ENCODE data around the gene AUP1.

Gene AUP1

DNA sequence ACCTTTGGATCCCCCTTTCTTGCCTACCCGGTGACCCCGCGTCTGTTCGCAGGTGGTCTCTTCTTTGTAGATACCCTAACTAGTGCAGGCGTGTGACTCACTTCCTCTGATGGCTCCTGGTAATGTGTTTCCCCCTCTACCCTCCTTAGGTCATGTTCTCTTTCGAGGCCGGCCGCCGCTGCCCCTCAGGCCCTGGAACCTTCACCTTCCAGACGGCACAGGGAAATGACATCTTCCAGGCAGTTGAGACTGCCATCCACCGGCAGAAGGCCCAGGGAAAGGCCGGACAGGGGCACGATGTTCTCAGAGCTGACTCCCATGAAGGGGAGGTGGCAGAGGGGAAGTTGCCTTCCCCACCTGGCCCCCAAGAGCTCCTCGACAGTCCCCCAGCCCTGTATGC lies 26.7 kb upstream of the AUP1 start:
- DNase-seq: no peak

DNA sequence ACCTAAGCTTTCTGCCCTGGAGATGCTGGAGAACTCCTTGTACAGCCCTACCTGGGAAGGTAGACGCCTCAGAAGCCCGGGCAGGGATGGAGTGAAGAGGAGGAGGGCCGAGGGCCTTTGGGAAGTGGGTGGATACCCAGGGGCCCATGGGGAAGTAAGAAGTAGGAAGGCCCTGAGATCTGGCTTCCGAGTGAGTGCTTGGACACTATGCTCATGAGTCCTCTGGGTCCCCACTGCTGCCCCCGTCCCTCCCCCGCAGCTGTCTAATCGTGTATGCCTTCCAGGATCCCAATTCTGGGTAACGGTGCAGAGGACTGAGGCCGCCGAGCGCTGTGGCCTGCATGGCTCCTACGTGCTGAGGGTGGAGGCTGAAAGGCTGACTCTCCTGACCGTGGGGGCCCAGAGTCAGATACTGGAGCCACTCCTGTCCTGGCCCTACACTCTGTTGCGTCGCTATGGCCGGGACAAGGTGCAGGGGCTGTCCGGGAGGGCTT lies 26.2 kb upstream of the AUP1 start:
- no peak for DNase-seq

DNA sequence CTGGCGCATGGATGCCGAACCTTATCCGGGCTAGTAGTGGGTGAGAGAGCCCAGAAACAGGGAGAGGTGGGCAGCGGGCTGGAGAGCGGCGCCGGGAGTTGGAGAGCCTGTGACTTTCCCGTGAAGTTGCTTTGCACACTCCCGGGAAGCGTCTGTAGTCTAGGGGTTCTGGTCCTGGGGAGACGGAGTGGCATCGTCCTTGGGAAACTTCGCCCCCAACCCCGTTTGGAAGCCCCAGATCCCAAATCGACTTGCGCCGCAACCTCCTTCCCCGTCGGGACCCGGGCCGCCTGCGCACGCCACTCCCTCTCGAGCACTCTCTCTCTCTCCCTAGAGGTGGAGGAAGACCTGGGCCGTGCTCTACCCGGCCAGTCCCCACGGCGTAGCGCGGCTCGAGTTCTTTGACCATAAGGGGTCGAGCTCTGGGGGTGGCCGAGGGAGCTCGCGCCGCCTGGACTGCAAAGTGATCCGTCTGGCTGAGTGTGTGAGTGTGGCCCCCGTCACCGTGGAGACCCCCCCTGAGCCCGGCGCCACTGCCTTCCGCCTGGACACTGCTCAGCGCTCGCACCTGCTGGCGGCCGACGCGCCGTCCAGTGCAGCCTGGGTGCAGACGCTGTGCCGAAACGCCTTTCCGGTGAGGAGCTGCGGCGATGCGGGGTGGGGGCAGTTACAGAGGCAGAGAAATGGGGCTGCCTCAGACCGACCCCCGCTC lies 25.5 kb upstream of the AUP1 start:
- no peak for DNase-seq

DNA sequence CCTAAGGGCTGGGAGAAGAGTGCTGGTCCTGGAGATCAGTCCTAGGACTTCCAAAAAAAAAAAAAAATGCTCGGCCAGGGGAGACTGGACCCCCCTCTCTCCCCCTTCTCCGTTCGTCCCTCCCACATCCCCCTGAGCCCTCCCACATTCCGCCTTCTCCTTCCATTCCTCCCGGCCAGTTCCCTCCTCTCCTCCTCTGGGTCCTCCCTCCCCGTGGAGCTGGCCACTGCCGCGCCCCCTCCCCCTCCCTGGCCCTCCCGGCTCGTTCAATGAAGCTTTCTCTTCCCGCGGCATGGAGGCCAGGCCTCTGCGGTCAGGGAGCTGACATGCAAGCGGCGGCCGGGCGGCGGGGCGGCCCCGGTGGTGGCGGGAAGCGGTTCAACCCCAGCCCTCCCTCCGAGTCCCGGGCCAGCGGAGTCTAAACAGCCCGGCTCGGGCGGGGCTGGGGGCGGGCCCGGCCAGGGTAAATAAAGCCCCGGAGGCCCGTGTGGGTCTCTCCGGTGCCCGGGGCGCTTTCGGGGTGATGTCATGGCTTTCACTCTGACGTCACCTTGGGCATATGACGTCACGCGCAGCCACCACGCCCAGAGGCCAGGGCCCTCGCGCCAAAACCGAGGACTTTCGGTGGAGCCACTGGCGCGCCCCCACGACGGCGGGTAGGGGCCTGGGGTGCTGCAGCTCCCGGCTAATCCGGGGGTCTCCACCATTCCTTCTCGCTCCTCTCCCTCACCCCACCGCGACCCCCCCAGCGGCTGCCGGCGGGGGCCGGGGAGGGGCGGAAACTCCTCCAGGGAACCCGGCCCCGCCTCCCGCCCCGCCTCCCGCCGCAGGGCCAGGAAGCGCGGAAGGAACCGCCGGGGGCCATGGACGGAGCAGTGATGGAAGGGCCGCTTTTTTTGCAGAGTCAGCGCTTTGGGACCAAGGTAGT lies 24.6 kb upstream of the AUP1 start, which contains the start of the genes DOK1 and LOXL3:
TSS of gene DOK1 (plus strand) at position 829 of the 928 bp plus-strand sequence. CDS start at position 864, 35 bp downstream.
TSS of gene LOXL3 (minus strand) at position 51 of the 928 bp plus-strand sequence. CDS start 1,308 bp downstream, outside the sequence.
- no peak for DNase-seq

DNA sequence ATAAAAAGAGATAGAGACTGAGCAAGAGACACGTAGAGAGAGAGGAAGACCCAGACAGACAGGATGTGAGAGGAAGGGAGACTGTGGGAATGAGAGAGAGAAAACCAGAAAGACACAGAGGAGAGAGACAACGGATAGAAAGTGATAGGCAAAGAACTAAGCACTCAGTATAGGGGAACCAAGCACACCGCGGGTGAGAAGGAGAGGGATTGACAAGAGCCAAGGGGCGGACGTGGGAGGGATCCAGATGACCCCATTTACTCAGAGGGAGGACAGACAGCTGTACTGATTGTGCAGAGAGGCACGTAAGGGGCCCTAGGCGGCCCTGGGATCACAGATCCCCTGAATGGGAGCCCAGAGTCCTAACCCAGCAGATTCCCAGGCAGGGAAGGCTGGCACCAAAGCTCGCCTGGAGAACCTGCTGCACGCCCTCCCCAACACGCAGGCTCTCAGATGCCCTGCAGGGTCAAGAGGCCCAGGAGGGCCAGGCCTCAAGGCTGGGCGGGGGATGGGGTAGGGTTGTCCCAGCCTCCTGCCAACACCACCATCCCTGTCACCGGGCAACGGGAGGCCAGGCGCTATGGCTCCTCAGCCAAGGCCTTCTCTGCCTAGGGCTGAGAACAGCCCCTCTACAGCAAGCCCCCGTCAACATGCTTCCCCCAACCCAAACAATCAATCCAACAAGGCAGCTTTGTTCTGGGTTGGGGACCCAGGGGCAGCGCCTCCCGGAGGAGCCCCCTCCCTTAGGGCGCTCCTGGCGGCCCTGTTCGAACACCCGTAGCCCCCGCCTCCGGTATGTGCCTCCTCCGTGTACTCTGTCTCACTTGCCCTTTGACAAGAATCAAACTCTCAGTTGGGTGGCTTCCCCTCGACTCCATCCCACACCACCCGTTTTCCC lies 23.7 kb upstream of the AUP1 start:
- no peak for DNase-seq

DNA sequence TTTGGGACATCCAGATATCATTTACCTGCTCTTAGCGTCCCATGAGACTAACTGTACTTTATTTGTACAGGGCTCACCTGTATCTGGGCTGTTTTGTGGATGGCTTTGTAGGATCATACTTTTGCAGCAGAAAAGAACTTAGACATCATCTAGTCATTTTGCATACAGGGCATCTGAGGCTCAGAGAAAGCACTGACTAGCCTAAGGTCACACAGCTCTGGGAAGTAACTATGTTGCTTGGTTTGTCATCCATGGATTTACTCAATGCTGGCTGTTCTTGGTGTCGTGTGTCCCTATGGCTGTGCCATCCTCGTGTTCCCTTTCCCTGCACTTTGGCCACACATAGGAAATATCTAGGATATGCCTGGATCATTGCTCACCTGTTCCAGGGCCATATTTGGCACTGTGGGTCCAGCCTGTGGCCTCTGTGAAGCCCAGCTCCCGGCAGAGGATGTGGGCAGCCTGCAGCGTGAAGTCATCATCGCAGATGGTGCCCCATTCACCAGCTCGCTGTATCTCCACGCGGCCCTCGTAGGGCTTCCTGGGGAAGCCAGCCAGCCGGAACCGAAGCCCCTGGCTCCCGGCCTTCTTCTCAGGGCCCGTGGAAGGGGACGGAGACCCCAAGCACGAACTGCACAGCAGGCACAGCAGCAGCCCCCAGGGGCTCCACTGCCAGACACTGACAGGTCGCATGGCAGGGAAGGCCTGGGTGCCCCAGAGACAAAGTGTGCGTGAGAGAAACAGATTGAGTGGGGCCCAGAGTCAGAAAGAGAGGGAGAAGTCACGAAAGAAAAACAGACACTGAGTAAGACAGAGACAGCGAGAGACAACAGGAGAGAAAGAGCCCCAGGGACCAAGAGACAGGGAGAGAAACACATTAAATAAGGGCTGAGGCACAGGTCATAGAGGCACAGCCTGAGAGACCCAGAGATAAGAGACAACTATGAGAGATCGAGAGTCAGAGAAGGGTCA lies 22.7 kb upstream of the AUP1 start:
- no peak for DNase-seq

DNA sequence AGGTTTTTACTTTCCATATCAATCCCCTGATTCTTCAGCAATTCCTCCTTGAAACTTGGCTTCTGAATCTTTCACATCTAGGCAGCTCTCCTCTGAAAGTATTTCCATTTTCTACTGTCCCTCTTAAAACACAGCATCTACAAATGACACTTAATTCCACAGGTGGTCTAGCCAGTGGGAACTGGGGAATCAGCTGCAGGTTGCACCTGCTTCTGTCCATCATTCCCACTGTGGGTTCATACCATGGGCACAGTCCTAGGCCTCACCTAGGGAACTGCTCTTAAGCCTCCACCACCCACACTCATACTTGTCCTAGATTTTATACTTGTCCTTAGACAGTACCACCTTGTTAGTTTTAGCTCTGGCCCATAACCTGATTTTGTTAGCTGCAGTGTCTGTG lies 22.0 kb upstream of the AUP1 start:
- DNase-seq: no peak

DNA sequence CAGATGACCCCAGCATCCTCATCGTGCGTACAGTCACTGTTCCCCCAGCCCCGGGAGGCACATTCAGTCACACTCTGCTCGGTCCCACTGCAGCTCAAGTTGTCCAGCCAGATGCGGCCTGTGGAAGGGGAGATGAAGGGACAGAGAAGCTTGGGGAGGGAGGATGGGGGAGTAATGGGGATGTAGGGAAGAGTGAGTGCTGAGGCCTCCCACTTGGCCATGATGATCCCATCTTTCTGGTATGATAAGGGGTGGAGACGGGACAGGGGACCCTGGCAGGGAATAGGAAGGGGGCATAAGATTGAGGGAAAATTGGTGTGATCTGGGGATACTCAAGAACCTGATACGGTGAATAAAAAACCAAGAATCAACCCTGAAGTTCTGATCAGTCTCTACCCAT lies 20.7 kb upstream of the AUP1 start:
- no peak for DNase-seq

DNA sequence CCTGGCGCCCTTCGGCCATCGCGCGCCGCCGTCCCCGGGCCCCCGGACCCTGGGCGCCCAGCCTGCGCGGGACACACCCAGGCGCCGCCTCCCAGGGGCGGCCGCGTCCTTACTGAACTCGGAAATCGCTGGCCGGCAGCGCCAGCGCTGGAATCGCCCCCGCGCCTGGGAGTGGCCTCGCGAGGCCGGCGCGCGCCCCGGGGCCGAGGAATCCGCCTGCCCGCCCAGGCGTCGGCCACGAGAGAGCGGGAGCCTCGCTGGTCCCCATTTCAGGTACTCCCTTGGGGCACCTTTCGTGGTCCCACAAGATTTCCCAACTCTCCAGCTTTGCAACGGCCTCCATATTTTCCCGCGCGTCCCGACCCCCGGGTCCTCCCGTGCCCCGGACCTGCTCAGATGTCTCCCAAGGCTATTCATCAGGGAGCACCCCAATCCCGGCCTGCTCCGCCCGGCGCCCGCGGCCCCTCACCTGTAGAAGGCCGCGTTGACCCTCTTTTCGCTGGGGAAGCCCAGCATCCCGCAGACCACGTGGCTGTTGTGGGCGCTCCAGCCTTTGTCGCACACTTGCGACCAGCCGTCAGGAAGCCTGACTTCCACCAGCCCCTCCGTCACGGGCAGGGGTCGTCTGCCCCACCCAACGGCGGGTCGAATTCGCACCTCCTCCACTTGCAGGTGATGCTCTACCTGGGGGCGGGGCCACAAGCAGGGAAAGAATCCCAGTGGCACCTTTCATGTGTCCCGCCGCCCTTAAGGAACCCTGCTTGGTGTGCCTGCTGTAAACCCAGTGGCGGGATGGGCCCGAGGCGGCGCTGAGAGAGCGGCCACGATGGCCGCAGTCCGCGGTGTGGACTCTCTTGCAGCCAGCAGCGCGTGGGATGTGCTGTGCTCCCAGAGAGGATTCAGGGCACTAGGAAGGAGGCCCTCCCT lies 19.7 kb upstream of the AUP1 start:
- DNase-seq: no peak

DNA sequence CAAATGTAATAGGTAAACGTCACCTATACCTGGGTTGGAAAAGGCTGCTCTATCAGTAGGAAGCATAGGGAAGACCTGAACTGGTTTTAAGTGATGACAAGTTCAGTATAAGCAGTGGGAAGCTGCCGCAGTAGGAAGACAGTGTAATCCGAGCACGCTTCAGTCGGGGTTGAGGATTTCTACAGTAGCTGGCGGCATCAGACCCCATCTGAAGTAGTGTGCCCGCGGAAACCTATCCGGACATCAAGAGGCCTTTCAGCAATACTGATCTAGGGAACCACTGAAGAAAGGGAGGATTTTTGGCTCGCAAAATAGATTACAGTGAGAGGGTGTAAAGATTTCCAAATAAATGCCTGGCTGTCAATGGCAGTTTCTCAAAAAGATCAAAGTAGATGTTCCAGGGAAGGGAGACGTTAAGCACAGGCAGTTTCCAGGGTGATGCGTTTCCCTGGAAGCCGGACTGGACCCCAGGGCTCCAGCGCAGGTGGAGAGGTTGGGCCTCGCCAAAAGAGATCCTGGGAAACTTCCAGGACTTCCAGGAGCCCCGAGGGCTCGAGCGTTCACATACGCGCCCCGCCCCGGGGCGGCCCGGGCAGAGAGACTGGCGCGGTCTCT lies 18.9 kb upstream of the AUP1 start:
- DNase-seq: no peak

DNA sequence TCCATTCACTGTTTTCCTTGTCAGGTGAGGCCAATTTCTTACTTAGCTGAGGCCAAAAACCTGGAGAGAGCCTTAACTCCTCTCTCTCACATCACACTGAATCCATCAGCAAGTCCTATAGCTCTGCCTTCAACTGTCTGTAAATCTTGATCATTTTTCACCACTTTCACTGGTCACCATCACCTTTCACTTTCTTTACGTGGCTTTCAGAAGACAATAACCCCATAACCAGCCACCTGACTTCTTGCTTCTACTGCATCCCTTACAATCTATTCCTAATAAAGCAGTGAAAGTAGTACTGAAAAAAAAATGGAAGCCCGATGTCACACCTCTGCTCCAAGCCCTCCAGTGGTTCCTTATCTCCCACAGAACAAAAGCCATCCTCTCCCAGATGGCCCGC lies 16.5 kb upstream of the AUP1 start:
- no peak for DNase-seq

DNA sequence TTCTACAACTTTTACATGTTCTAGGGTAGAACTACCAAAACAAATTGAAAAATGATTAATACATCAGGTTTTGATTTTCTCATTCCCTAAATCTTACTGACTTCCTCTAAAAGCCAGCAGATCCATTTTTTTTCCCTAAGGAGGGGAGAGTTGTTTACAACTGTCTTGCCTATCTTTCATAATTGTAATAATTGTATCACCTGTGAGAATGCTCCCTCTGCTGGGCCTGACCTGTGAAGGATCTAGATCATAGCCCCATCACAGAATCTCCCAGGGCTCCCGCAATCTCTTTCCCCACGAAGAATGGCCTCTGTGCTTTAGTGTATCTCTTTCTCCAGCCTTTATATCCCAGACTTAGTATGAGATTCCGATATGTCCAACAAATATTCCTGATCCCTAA lies 15.1 kb upstream of the AUP1 start:
- no peak for DNase-seq

DNA sequence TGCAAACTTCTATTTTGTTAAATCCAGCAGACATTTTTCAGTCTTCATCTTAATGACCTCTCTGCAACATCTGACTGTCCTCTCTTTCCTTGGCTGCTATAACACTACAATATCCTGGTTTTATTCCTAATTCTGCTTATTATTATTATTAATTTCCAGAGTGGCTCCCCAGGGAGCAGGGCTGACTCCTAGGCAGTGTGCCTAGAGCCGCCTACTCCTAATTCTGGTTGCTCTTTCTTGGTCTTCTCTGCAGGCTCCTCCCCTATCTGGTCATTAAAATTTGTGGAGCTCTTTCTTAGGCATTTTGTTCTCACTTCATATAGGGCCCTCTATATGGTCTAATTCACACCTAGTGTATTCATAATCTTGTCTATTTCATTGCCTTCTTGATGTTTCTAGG lies 13.5 kb upstream of the AUP1 start:
- no peak for DNase-seq

DNA sequence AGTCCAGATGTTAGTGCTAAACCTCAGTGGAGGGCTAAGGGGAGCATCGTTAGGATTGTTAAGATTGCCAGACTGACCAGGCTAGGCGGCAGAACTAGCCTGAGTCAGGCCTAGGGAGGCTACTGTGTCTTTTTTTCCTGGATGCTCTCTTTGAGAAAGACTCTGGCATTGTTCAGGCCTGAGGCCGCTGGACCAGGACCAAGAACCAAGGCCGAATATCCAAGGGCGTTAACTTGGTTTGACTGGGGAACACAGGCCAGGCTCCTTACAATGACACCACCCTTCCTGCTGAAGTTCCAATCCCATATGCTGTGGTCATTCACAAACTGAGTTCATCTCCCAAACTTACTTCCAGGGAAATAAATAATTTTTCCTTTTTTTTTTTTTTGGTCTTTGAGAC lies 10.8 kb upstream of the AUP1 start:
- DNase-seq: no peak

DNA sequence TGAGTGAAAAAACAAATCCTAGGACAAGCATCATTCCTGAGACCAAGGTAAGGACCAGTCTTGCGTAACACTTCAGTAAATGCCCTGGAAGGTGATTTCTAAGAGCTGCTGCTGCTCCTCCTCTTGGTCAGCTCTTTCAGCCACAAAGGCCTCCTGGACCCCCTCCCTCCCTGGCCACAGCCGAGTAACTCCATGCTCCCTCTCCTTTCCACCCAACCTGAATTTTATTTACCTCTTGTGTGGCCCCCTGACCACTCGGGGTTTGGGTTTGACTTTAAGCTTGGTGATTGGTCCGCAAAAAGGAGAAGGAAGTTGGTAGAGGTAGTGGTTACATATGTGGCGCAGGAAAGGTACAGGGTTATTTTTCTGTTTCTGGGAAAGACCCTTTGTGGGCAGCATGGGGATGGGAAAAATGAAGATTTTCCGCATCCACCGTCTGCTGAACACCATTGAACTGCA lies 9.4 kb upstream of the AUP1 start:
- DNase-seq: no peak

DNA sequence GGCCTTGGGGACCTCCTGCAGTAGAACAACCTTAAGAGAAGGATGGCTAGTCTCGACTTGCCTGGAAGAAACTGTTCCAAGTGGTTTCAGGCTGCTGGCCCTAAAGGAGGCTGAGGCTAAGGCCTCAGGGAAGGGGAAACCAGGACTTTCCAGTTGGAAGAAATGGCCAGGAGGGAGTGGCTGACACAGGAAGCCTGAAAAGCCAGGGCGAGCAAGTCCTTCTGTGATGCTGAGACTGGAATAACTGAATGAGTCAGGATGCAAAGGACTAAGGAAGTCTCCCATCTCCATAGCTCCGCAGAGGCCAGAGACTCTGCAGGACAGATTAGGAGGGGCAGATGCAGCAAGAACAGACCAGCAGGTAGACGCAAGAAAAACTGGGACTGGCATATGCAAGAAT lies 7.6 kb upstream of the AUP1 start:
- no peak for DNase-seq

DNA sequence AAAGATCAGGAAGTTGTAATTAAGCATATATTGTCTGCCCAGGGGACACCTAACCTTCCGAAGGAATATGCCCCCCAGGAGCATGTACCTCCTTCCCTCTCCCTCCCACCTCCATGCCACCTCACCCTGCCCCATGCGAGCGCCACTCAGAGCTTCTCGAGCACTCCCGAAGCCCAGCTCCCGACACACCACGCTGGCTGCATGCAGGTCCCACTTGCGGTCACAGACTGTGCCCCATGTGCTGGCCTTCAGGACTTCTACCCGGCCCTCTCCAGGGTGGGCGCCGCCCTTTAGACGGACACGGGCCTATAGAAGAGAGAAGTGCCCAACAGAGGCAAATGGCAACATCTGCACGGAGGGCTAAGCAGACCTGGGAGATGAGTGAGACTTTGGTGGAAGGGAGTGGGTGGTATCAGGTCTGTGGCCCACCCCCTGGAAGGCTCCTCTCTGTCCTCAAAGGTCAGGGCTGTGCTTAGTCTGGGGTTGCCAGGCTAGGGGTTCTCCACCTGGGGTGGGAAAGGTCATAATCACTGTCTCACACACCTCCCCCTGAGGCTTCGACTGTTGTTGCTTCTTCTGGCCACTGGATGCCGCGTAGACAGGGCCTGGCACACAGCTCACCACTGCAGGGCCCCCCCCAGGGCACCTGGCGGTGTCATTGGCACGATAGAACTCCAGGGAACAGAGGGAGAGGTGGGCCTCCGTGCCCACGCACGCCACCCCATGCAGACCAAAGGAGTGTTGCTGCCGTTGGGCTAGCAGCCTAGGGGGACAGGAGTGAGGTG lies 6.9 kb upstream of the AUP1 start:
- no peak for DNase-seq

DNA sequence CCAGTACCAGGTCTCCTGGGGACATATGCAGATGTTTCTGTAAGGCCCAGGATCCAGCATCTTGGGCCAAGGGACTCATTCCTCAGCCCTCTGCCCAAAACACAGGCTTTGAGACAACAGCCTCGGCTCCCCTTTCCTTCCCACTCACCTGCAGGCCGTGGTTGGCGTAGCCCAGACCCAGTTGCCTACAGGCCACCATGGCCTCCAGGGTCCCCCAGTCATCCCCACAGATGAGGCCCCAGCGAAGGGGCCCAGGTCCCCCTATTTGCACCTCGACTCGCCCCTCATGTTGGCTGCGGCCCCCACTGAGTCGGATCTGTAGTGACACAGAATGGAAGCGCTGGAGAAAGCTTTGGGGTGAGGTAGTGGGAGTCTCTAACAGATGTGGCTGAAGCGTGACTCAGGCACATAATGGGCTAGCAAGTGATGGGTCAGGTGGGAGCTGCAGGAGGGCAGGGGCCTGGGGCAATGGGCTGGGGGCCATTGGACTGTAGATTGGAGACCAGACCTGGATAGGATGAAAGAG lies 6.0 kb upstream of the AUP1 start:
- no peak for DNase-seq

DNA sequence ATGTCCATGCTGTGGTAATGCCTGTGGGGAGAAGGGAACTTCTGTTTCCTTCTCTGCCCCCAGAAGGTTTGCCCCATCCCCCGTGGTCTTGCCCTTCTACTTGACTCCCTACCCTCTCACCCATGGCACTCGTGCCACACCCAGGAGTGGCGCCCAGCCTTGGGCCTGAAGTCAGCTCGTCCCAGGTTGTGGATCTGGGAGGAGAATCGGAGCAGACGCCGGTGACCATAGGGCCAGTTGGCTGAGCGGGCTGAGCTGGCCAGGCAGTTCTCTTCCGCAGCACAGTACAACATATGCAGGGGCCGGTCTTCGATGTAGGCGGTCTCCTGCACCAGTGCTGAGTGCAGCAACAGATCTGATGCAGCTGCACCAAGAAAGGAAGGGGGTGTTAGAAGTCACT lies 4.9 kb upstream of the AUP1 start:
- no peak for DNase-seq

All from cortex of kidney (tissue), 1 donor.